ENCODE data around the gene ATP5PO. TPM values are rescaled to one million over a fixed set of nuclear protein-coding genes. Genes with fewer than 3 reads are reported as not detected.
"Not testable (repeated sequence)": the region's sequence is repeated elsewhere in the genome, so short reads cannot be mapped to it uniquely, and the experiment has no call there.

Gene ATP5PO
- total and polyA plus RNA-seq, 4 donors: 72.8 to 200 (median 131) TPM

GRCh38 chr21:33931799-33932390 is 16.3 kb upstream of the ATP5PO start:
- no peaks in the 10 kb centered on the region for H3K36me3 ChIP-seq (ENCODE audit: control insufficient read depth in 4 of 4, insufficient read depth in 3 of 4, low read depth in 1 of 4, low read length in 3 of 4)
- peaks cover 0 to 9% (median 7%) of the 10 kb centered on the region in 4 donors for H3K4me1 ChIP-seq (ENCODE audit: control insufficient read depth in 4 of 4, insufficient read depth in 4 of 4, low read length in 3 of 4)
- 22% methylated on average over 10 of the region's 10 CpGs for WGBS
- TF ChIP-seq FOXA1 (IDR thresholded peaks at IDR 0.05): no peak
- TF ChIP-seq RAD21 (IDR thresholded peaks at IDR 0.05): peak in 1 of 2 donors; percentile 24
- no peaks in the 10 kb centered on the region for H3K27me3 ChIP-seq (ENCODE audit: control insufficient read depth in 4 of 4, insufficient read depth in 4 of 4, low read length in 3 of 4)
- H3K9ac ChIP-seq (ENCODE audit: low read depth in 1 of 2, low read length in 2 of 2): peak overlapping the region; percentile 40 to 91
- H3K9me3 ChIP-seq (ENCODE audit: control insufficient read depth in 4 of 4, low read length in 3 of 4): no peaks in the 10 kb centered on the region
- peak overlapping the region; percentile 59 to 73 for H3K27ac ChIP-seq (ENCODE audit: low read depth in 1 of 2, low read length in 2 of 2)
- no peak for DNase-seq (ENCODE audit: low spot score)
- peak overlapping the region; percentile 60 to 90 (median 87) for H3K4me3 ChIP-seq (ENCODE audit: low read depth in 1 of 3, low read length in 3 of 3)

GRCh38 chr21:33931052-33931798 is 15.6 kb upstream of the ATP5PO start:
- not testable (repeated sequence) for DNase-seq (ENCODE audit: low spot score); H3K36me3 ChIP-seq (ENCODE audit: control insufficient read depth in 4 of 4, insufficient read depth in 3 of 4, low read depth in 1 of 4, low read length in 3 of 4); H3K9me3 ChIP-seq (ENCODE audit: control insufficient read depth in 4 of 4, low read length in 3 of 4); H3K27me3 ChIP-seq (ENCODE audit: control insufficient read depth in 4 of 4, insufficient read depth in 4 of 4, low read length in 3 of 4); H3K4me1 ChIP-seq (ENCODE audit: control insufficient read depth in 4 of 4, insufficient read depth in 4 of 4, low read length in 3 of 4)
- H3K27ac ChIP-seq (ENCODE audit: low read depth in 1 of 2, low read length in 2 of 2): peak overlapping the region; percentile 59 to 73
- peak overlapping the region; percentile 40 to 91 for H3K9ac ChIP-seq (ENCODE audit: low read depth in 1 of 2, low read length in 2 of 2)
- peak; percentile 72 for TF ChIP-seq YY1 (IDR thresholded peaks at IDR 0.05)
- 51% methylated on average over 9 of the region's 34 CpGs for WGBS
- H3K4me3 ChIP-seq (ENCODE audit: low read depth in 1 of 3, low read length in 3 of 3): peak overlapping the region; percentile 60 to 90 (median 87)

DNA sequence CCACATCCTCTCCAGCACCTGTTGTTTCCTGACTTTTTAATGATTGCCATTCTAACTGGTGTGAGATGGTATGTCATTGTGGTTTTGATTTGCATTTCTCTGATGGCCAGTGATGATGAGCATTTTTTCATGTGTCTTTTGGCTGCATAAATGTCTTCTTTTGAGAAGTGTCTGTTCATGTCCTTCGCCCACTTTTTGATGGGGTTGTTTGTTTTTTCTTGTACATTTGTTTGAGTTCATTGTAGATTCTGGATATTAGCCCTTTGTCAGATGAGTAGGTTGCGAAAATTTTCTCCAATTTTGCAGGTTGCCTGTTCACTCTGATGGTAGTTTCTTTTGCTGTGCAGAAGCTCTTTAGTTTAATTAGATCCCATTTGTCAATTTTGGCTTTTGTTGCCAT is 10.6 kb upstream of the ATP5PO start:
- H3K27me3 ChIP-seq (ENCODE audit: control insufficient read depth in 4 of 4, insufficient read depth in 4 of 4, low read length in 3 of 4); H3K27ac ChIP-seq (ENCODE audit: low read depth in 1 of 2, low read length in 2 of 2); H3K36me3 ChIP-seq (ENCODE audit: control insufficient read depth in 4 of 4, insufficient read depth in 3 of 4, low read depth in 1 of 4, low read length in 3 of 4); H3K9me3 ChIP-seq (ENCODE audit: control insufficient read depth in 4 of 4, low read length in 3 of 4); DNase-seq (ENCODE audit: low spot score); H3K4me3 ChIP-seq (ENCODE audit: low read depth in 1 of 3, low read length in 3 of 3); H3K4me1 ChIP-seq (ENCODE audit: control insufficient read depth in 4 of 4, insufficient read depth in 4 of 4, low read length in 3 of 4); H3K9ac ChIP-seq (ENCODE audit: low read depth in 1 of 2, low read length in 2 of 2): not testable (repeated sequence)
- 91% methylated on average over 2 of the region's 2 CpGs for WGBS

- Histone ChIP-seq H3K4me3 (ENCODE audit: low read depth in 1 of 3, low read length in 3 of 3) (no peak overlapping the region), H3K27me3 (ENCODE audit: control insufficient read depth in 4 of 4, insufficient read depth in 4 of 4, low read length in 3 of 4) (no peaks in the 10 kb centered on the region), H3K36me3 (ENCODE audit: control insufficient read depth in 4 of 4, insufficient read depth in 3 of 4, low read depth in 1 of 4, low read length in 3 of 4) (no peaks in the 10 kb centered on the region), H3K4me1 (ENCODE audit: control insufficient read depth in 4 of 4, insufficient read depth in 4 of 4, low read length in 3 of 4) (peaks cover 0 to 3% (median 1%) of the 10 kb centered on the region in 4 donors), H3K9ac (ENCODE audit: low read depth in 1 of 2, low read length in 2 of 2) (peak overlapping the region in 1 of 2 donors; percentile 19), H3K9me3 (ENCODE audit: control insufficient read depth in 4 of 4, low read length in 3 of 4) (no peaks in the 10 kb centered on the region), H3K27ac (ENCODE audit: low read depth in 1 of 2, low read length in 2 of 2) (no peak overlapping the region)
- 81% methylated on average over 3 of the region's 3 CpGs for WGBS
- TF ChIP-seq GABPA (IDR thresholded peaks at IDR 0.05 in 1 of 2, conservative IDR thresholded peaks at IDR 0.05 in 1 of 2) (no peak), YY1 (IDR thresholded peaks at IDR 0.05) (no peak), NR2F2 (IDR thresholded peaks at IDR 0.05) (no peak), JUND (IDR thresholded peaks at IDR 0.05) (no peak), REST (IDR thresholded peaks at IDR 0.05) (no peak), ATF3 (IDR thresholded peaks at IDR 0.05) (no peak)
- TF ChIP-seq, protein P1, sequence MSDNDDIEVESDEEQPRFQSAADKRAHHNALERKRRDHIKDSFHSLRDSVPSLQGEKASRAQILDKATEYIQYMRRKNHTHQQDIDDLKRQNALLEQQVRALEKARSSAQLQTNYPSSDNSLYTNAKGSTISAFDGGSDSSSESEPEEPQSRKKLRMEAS (IDR thresholded peaks at IDR 0.05): no peak
- no peak for DNase-seq (ENCODE audit: low spot score)
These were observed 9.1 kb upstream of the ATP5PO start for GRCh38 chr21:33924766-33925100.

All from liver (tissue), 9 donors.